GM20431 (cell line): ENCODE results near the gene MANSC4.

Source experiments
- in situ Hi-C: fragments of 300-500 bp; cut with MseI, MboI; formaldehyde crosslinking; loops from one replicate; pipeline ENCODE4 v1.15.0; 2020; ENCODE audit warnings: low sequenced_read_pairs; ENCODE audit not compliant: unreplicated experiment

MANSC4 gene

DNA sequence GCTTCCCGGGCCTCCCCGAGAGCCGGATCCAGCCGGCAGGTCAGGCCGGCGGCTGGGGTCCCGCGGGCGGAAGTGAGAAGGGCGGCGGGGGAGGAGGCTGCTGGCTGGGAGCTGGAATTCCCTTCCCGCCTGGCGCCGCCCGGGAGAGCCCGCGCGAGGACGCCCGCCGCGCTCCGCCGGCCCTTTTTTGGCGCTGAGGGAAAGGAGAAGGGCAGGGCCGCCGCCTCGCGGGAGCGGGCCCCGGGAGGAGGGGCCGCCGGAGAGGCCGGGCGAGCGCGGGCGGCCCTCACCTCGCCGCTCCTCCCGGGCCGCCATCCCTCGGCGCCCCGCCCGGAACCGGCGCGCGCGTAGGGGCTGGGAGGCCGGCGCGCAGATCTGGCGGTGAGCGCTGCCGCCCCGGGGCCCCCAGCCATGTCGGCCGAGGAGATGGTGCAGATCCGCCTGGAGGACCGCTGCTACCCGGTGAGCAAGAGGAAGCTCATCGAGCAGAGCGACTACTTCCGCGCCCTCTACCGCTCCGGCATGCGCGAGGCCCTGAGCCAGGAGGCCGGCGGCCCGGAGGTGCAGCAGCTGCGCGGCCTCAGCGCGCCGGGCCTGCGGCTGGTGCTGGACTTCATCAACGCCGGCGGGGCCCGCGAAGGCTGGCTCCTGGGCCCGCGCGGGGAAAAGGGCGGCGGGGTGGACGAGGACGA lies at the start of gene MANSC4, which contains the start of gene KLHL42:
Gene MANSC4, minus strand, starts transcription at position 317 of the 692 bp plus-strand sequence. CDS start 8,960 bp downstream, outside the sequence.
Gene KLHL42, plus strand, starts transcription at position 314 of the 692 bp plus-strand sequence. Its CDS starts 98 bp downstream, at position 412.
- in situ Hi-C loops = no loop called here

DNA sequence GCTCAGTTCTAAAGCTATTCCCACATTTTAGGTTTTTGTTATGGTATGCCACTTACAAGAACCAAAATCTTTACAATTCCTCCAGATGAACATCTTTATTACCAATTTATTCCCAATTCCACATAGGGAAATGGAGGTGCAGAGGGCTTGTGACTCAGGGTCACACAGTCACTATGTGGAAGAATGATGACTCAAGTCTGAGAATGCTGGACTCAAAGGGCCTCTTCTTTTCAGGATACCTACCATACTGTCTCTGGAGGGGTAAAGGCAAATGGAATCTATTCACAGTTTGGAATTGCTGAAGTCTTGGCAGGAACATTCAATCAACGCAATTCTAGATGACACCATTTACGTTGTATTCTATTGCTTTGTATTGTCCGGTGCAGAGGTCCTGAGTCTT lies 48.2 kb upstream of the MANSC4 start:
- in situ Hi-C loops = no loop called here

DNA sequence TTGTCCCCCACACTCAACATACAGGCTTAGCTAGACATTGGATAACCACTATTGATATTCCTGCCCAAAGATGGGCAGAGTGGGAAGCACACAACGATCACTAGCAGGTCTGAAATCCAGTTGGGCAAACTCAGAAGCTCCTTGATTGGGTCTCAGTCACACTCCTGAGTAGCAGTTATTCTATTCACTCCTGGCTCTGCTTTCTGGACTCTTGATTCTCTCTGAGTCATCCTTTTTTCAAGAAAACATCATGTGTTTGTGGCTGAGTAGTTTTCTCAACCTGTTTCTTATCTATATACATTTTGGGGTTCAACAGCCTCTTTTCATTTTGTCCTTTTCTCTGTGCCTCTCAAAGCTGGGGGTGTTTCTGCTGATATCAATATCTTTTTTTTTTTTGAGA lies 46.0 kb upstream of the MANSC4 start:
- in situ Hi-C loops = no loop called here

DNA sequence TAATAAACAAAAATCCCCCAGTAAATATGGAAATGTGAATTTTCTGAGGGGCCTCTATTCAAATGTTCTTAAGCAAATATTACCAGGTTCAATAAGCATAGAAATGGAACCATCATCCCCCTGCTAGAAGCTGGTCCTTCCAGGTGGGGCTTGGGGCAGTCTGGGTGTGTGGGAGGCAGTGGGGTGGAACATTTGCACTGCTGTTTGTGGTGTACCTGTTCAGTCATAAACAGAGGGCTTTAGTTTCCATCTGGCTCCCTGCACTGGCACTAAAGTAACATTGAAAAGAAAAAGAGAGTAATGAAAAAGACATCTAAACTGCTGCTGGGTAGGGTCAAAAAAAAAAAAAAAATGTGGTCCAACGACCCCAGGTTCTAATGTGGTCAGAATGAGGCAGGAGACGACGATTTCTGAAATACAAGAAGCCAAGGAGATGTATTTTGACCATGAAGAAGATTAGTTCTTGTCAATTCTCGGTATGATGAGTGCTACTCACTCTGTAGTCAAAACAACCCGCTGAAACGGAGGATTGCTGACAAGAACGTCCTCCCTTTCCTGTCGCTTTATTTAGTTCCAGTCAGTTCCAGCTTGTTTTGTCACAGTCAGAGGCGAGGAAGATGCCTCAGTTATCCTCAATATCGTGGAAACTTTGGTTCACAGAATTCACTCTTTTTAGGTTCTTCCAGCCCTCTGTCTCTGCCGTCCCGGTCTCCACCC lies 44.2 kb upstream of the MANSC4 start:
- in situ Hi-C loops = no loop called here

DNA sequence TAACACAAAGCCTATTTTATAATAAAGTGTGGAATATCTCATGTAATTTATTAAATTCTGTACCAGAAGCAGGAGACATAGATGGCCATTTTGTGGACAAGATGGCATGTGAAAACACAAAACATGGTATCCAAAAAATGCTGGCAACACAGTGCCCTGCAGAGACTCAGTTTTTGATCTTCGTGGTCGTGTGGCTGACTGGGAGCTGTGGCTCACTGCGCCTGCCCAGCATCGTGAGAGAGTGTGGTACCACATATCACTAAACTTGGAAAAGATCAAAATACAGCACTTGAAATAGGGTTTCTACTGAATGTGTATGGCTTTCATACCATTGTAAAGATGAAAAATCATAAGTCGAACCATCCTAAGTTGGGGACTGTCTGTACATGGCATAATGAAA lies 43.0 kb upstream of the MANSC4 start:
- in situ Hi-C loops = no loop called here

DNA sequence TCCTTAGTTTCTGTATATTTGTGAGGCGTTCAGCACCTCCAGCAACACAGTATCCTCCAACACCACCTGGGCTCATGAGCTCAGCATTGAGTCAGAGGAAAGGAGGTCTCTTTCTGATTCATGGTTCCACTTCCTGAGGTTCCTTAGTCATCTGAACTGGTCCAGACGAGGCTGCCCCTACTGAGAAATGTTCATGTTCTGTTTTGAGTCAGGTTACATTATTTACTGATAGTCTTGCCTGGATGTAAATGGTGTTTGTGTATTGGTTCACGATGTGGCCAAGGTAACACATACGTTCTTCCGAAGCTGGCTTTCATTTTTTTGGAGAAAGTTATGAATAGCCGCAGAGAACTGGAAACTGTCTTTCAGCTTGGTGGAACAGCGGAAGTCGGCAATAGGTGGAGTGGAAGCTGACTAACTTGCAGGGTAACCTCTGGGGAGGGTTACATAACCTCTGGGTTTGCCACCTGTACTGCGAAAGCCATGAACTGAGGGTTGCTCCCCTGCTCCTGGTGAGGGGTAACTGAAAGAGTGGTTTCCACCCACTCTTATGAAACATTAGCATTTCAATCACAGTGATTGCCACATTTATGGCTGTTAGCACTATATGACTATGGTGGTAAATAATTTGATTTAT lies 42.2 kb upstream of the MANSC4 start:
- in situ Hi-C loops = no loop called here

DNA sequence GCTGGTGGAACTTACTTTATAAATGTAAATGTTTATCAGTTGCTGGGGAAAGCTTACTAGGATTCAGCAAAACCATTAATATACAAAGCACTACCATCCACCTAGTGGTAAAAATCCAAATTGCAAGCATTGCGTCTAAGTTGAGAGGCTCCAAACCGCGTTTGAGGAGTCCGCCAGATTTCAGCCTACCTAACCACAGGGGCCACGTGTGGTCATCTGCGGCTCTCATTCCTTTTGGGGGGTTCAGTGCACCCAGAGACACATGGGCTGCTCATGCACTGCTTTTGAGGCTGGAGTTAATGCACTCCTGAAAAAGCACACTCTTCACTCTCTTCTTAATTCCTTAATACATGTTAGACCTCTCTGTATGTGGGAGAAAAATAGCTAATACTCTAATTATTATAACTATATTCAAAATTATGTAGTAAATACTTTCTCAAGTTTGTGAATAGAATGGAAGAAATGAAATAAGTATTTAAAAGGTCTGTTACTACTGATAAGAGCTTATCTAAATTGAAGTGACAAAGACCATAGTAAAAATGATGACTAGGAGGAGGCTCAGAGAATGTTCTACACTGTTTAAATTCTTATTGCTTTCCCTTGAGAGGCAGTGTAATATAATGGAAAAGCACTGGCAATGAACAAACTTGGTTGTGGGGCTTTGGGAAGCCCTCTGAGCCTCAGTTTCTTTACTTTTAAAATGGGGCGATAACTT lies 41.4 kb upstream of the MANSC4 start:
- in situ Hi-C loops = no loop called here

DNA sequence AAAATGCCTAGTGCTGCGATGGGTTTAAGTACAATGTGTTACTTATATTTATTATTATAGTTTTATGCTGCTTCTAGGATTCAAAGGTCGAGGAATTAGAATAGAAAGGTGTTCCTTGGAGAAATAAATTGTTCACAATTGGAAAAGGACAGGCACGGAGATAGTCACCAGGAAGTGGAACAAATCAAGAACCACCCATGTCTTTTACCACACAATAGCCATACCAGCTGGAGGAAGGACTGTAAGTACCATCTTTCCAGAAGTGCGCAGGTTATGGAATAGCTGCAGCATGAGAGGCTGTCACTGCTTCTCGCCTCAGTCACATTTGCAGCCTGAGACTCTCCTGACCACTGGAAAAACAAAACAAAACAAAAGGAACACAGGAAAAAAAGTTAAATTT lies 40.5 kb upstream of the MANSC4 start:
- in situ Hi-C loops = no loop called here

DNA sequence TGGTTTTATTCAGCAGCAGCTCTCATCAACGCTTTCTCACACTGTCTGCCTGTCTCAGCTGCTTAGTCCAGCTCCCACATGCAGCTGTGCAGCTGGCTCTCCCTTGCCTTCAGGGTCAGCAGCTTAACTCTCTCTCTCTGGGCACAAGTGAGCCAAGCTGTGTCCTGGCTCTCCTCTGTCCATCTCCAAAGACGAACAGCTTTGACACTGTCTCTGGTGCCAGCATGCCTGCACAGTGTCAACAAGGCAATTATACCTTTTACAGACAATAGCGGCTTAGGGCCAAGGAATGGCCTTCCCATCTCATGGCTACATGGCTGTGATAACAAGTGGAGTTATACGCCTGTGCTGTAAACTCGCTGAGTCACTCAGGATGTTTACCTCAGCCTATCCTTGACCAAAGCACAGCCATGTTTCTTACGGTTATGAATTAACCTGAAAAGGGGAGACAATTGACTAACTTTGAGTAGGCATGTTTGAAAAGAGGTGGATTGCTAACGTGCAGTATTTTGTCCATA lies 38.4 kb upstream of the MANSC4 start:
- in situ Hi-C loops = no loop called here

DNA sequence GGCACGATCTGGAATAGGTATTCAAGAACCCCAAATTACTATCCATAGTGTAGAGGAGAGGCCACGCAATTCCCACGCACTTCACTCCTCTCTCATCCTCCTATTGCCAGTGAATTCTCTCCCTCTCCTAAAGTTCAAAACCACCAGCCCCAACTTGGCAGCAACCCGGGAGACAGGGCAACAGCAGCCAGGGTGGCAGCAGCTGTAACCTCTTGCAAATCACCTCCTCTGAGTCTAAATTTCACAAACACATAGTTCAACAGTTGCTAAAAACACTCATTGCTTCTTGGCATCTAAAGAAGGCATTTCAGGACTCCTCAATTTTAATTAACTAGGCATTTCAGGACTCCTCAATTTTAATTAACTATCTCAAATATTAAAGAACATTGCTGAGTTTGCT lies 37.7 kb upstream of the MANSC4 start:
- in situ Hi-C loops = no loop called here

DNA sequence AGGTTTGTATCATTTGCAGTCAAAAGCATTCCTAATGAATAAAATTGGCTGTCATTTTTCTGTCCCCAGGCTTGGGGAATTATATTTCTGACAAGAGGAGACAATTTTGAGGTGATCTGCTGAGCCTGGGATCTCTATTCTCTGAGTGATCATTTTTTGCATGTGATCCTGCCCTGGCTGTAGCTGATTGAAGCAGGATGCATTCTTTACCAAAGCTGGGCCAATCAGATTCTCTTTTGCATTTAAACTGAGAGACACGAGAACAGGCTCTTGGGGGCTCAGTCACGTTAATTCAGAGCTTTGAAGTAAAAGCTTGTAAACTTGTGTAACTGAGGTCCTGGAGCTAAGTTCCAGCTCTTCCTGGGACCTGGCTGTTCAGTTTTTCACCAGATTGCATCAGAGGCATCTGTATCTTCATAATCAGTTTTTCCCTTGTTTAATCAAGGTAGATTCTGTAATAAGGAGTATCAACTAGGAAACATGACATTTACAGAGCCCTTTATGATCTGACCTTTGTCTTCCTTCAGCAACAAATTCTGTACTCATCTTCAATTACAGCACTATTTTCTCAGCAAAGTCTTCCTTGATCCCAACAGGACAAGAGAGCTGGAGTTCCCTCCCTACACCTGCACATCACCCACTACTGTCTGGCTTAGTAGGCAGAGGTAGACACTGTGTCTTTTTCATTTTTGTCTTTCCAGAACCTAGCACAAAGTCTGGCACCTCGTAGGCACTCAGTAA lies 35.0 kb upstream of the MANSC4 start:
- in situ Hi-C loops = no loop called here

DNA sequence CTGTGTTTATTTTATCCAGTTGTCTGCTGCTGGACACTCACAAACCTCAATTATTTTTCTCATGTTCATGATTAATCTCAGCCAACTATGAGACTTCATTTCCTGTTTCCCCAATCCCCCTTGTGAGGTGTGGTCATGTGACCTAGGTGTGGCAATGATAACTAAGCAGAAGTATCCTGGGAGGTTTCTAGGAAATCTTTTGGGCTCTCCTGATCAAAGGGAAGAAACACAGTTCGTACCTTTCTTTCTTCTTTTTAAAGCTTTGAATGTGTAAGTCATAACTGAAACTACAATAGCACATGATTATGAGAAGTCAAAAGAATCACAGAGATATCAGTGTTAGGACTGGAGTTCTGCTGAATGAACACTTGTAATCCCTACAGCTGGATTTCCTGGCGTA lies 34.4 kb upstream of the MANSC4 start:
- in situ Hi-C loops = no loop called here

DNA sequence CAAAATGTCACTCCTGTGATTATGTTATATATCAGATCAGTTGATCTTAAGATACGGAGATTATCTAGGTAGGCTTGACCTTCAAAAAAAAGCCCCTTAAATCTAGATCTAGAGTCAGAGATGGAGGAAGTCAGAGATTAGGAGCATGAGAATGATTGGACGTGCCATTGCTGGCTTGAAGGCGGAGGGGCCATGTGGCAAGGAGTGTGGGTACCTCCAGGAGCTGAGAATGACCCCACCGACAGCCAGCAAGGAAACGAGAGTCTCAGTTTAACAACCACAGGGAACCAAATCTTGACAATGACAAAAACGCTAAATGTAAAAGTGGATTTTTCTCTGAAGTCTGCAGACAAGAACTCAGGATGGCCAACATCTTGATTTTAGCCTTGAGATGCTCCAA lies 32.5 kb upstream of the MANSC4 start:
- in situ Hi-C loops = no loop called here

DNA sequence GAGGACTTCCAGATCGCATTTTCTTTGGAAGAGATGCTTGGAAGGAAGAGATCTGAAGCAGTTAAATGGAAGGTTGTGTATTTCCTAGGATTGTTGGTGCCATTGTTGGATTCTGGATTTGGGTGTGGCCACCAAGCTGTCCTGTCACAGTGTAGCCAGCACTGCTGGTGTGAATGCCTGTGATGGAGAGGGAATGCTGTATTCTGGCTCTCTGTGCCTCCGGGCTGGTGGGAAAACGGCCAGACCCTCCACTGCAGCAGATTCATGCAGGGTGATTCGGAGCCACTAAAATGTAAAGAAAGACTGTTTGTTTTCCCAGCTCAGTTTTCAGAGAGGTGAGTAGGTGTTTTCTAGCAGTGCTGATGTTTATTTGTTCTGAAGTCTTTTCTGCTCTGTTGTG lies 30.7 kb upstream of the MANSC4 start:
- in situ Hi-C loops = no loop called here

DNA sequence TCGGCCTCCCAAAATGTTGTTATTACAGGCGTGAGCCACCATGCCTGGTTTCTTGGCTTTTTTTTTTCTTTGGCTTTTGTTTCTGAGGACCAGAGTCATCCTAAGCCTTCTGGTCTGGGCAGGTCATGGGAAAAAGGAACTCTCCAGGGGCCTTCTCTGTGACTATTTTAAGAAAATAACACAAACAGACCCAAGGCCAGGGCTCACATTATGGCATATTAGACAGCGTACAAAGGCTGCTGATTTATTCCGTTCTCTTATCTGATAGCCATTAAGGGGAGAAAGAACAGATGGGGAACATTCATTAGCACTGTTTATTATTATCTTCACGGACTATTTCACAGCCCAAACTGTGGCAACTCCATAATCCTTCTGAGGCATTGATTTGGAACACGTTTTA lies 28.8 kb upstream of the MANSC4 start:
- in situ Hi-C loops = no loop called here

DNA sequence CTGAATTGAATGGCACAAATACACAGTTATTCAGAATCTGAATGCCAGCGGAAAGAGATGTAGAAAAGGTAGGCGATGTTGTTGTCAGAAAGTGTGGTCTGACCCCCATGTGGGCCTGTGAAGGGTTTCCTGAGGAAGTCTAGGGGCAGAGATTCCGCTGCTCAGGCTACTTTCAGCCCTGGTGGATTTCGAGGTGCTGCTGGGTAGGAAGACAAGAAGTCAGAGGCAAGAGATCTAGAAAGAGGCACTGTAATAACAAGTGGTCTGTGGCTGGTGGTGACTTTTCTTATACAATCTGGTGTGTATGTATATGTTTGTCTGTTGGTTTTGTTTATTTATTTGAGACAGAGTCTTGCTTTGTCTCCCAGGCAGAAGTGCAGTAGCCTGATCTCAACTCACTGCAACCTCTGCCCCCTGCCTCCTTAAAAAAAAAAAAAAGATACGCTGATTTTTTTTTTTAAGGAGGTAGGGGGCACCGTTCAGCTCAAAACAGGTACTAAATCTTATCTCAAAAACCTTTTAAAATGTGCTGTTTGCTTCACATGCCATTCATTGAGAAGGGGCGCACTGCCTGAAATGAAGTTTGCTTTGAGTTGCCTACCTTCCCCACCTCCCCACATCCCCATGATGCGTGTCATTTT lies 27.1 kb upstream of the MANSC4 start:
- in situ Hi-C loops = no loop called here

DNA sequence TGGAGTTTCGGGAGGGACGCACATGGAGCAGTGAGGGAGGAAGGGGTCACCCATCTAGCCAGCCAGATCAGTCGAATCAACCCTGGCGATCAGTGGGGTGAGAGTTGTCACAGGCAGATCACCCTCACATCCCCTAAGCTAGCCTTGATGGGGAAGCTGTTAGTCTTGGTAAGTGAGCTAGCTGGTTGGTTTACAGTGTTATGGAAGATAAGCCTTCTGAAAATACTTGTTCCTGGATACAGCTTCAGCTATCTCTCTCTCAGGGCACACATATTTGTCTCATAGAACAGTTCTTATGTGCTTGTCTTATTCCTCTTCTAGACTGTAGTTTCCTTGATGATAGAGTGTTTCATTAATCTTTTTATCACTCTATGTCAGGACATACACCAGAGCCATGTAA lies 26.2 kb upstream of the MANSC4 start:
- in situ Hi-C loops = no loop called here

DNA sequence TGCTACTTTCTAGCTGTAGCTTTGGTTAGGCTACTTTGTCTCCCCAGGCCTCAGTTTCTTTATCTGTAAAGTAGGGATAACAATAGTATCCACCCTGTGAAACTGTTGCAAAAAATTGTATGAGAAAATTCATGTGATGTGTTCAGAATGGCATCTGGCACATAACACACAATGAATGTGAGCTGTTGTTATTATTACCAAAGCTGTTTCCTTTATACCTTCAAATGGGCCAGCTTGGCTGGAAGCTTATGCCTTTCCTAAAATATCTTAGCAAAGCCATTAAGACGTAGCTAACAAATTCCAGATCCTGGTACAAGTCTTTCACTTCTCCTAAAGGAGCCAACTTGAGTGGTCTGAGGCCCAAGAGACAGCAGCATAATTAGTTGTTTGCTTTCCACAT lies 25.2 kb upstream of the MANSC4 start:
- in situ Hi-C loops = no loop called here

DNA sequence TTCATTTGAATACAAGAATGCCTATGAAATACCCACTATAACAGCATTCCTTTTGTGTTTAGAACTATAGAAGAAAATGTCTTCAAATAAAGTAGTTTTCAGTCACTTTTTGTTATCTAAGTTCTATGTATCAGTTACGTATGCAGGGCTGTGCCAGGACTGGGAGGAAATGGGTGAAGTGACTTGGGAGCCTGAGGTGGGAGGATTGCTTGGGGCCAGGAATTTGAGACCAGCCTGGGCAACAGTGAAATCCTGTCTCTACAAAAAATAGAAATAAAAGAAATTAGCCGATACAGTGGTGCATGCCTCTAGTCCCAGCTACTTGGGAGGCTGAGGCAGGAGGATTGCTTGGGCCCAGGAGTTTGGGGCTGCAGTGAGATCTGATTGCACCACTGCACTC lies 22.9 kb upstream of the MANSC4 start:
- in situ Hi-C loops = no loop called here
